Hematopoietic multipotent progenitor cell treated with erythropoietin and hydrocortisone succinate and interleukin-3 and kit ligand, for 8 days (in vitro differentiated cells): ENCODE results near the gene ARHGAP8.

ENCODE experiments used
- DNase-seq: peaks from one replicate; pipeline ENCODE4 v3.0.0-alpha.2; 2015

ARHGAP8 gene

GRCh38 chr22:44740307-44740706 lies 12.1 kb upstream of the ARHGAP8 start:
- no peak for DNase-seq

DNA sequence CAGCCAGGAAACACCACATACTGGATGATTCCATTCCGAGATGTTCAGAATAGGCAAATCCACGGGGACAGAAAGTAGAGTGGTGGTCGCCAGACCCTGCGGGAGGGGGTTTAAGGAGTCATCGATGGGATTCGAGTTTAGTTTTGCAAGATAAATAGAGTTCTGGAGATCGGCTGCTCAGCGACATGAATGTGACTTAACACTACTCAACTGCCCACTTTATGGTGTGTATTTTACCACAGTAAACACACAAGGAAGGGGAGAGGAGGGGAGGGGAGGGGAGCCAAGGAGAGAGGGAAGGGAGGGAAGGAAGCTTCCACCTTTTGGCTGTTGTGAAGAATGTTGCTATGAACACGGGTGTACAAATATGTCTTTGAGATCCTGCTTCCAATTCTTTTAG lies 10.4 kb upstream of the ARHGAP8 start:
- no peak for DNase-seq

- no peak for DNase-seq
Measured at GRCh38 chr22:44743247-44743646, 9.1 kb upstream of the ARHGAP8 start.

DNA sequence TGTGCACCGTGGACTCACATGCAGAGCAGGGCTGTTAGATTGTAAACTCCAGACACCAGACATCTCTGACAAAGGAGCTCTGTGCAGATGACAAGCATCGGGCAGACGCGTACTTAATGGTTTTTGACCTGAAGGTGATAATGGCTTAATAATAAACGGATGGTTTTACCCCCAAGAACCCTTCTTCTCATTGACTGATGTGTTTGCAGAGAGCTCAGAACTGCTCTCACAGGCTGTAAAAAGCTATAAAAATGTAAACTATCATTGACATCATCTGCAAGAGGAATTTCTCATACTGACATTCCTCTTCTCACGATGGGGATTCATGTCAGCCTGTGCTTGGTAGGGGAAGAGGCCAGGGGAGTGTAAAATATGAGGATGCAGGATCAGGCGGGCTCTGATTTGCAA lies 8.6 kb upstream of the ARHGAP8 start:
- no peak for DNase-seq

GRCh38 chr22:44745853-44746789 lies 6.3 kb upstream of the ARHGAP8 start:
- DNase-seq, result no peak

DNA sequence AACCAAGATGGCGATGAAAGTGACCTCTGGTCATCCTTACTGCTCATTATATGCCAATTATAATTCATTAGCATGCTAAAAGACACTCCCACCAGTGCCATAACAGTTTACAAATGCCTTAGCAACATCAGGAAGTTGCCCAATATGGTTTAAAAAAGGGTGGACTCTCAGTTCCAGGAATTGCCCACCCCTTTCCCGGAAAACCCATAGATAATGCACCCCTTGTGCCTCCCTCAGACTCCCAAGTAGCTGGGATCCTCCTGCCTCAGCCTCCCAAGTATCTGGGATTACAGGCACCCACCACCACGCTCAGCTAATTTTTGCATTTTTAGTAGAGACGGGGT lies 4.6 kb upstream of the ARHGAP8 start:
- peak; percentile 66 for DNase-seq

GRCh38 chr22:44748524-44748923 lies 3.9 kb upstream of the ARHGAP8 start:
- no peak for DNase-seq

- no peak for DNase-seq
Measured at GRCh38 chr22:44750481-44750880, 1.9 kb upstream of the ARHGAP8 start.

- no peak for DNase-seq
Measured at GRCh38 chr22:44753189-44754042, 1.0 kb downstream of the ARHGAP8 start.

- no peak for DNase-seq
Measured at GRCh38 chr22:44754998-44755397, 2.6 kb downstream of the ARHGAP8 start.

- no peak for DNase-seq
Measured at GRCh38 chr22:44755417-44755816, 3.0 kb downstream of the ARHGAP8 start.

GRCh38 chr22:44755956-44756361 lies 3.6 kb downstream of the ARHGAP8 start:
- no peak for DNase-seq

GRCh38 chr22:44758344-44758973 lies 6.1 kb downstream of the ARHGAP8 start:
- DNase-seq, result no peak

DNA sequence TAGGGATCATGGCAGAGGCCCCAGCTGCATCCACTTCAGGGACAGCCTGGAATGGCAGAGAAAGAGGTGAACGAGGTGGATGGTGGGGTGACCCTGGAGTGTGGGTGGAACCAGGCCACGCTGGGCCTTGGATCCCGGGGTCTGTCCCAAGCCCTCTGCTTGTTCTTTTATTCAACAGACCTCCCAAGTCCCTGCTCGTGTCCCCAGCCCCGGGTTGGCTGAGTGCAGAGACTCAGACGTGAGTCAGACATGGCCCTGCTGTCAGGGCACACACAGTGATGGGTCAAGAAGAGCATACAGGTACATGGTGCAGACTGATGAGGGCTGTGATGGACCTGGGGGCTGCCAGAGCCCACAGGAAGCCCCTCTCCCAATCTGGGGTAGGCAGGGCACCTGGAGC lies 6.6 kb downstream of the ARHGAP8 start:
- no peak for DNase-seq

DNA sequence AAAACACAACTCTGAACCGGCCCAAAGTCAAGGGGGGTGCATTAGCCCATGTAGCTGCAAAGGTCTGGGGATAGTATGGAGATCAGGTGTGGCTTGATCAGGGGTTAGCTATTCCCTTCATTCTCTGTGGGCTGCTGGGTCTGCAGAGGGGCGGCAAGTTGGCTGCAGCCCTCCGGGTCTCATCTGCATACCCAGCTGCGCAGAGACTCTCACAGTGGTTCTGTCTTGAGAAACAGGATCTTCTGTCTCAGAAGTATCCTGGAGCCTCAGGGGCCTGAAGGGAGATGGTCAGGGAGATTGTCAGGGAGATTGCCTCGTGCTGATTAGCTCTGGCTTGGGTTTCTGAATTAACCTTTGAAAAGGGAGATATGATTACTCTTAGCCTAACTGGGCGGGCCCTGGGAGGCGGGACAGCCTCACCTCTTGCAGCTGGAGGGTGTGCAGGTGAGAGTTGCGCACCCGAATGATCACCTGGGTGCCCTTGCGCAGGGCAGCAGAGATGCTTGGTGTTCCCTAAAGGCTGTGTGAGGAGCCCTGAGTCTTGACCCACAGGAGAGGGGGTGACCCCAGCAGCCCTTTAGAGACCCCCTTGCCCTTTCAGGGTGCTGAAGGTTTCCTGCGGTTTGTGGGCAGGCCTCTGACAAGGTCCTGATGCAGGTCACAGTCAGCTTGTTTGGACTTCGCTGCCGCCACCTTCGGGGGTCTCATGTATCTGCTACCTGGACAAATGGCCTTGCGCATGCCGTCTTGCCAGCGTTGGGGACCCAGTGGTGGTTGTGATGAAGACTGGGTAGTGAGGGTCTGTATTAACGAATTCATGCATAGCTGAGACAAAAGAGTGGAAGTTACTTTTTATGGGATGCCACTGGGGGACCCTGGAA lies 7.3 kb downstream of the ARHGAP8 start:
- no peak for DNase-seq

DNA sequence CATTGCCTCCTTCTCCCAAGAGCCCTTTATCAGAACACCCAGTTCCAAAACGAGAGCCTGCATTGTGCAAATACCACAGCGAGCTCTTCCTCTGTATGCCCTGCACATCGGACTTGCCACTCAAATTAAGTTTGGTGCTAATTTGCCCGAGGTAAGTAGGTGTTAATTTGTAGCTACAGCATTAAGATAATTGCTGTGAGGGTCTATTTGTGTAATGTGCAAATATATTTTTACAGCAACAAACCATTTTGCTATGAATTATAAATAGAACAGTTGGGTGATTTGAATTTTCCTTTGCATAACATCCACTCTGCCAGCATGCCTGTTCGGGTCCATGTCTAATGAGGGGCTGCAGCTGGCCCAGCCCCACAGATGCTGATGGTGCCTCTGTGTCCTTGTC lies 8.1 kb downstream of the ARHGAP8 start:
- no peak for DNase-seq

DNA sequence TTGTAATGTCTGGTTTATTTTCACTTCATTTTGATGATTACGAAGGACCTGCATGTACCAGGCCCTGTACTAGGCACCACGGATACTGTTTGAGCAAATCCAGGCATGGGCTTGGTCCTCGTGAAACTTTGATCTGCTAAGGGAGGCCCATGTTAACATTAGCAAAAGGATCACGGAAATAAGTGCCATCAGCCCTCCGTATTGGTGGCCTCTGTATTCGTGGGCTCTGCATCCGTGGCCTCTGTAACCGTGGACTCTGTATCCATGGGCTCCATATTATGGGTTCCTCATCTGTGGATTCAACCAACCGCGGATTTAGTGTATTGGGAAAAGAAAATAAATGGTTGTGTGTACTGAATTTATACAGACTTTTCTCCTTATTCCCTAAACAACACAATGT lies 8.7 kb downstream of the ARHGAP8 start:
- no peak for DNase-seq

DNA sequence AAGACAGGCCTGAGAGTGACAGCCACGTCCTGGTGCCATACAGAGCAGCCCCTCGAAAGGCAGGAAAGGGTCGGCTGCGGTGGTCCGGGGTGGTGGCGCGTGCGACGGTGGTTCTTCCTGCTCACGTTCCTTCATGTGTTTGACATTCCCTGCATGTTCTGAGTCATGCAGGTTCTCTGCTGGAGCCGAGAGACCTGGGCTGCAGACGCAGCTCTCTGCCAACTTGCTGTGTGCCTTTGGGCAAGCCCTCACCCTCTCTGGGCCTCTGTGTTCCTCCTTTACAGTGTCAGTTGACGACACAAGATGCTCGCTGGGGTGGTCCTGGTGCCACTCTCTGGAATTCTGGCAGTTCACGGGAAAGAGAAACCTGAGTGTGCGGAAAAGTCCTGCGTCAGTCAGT lies 12.0 kb downstream of the ARHGAP8 start:
- DNase-seq, result no peak

- no peak for DNase-seq
Measured at GRCh38 chr22:44764974-44765373, 12.6 kb downstream of the ARHGAP8 start.

- no peak for DNase-seq
Measured at GRCh38 chr22:44765571-44766285, 13.4 kb downstream of the ARHGAP8 start.

- no peak for DNase-seq
Measured at GRCh38 chr22:44773082-44773481, 20.7 kb downstream of the ARHGAP8 start.

GRCh38 chr22:44775862-44776261 lies 23.5 kb downstream of the ARHGAP8 start:
- no peak for DNase-seq
